ENCODE results near the gene FAM20B.

FAM20B gene

GRCh38 chr1:178993559-178993958, 32.1 kb upstream of the FAM20B start:
- no peak overlapping the region for H3K4me3 ChIP-seq (IDR thresholded peaks at IDR 0.05; ENCODE audit: insufficient read depth, low read depth, low read length)
- no peaks in the 10 kb centered on the region for H3K79me2 ChIP-seq (ENCODE audit: insufficient read depth, low read depth)
- no peak overlapping the region for H3K9ac ChIP-seq
- H3K27me3 ChIP-seq (ENCODE audit: insufficient read depth, low read depth): no peaks in the 10 kb centered on the region
- H2AFZ ChIP-seq (ENCODE audit: low read depth): no peak overlapping the region
- no peak overlapping the region for H3K27ac ChIP-seq
- no peaks in the 10 kb centered on the region for H3K36me3 ChIP-seq (ENCODE audit: insufficient read depth)
- no peak overlapping the region for H3K4me2 ChIP-seq
- H4K20me1 ChIP-seq (ENCODE audit: insufficient read depth): no peaks in the 10 kb centered on the region
- TF ChIP-seq, protein P1, sequence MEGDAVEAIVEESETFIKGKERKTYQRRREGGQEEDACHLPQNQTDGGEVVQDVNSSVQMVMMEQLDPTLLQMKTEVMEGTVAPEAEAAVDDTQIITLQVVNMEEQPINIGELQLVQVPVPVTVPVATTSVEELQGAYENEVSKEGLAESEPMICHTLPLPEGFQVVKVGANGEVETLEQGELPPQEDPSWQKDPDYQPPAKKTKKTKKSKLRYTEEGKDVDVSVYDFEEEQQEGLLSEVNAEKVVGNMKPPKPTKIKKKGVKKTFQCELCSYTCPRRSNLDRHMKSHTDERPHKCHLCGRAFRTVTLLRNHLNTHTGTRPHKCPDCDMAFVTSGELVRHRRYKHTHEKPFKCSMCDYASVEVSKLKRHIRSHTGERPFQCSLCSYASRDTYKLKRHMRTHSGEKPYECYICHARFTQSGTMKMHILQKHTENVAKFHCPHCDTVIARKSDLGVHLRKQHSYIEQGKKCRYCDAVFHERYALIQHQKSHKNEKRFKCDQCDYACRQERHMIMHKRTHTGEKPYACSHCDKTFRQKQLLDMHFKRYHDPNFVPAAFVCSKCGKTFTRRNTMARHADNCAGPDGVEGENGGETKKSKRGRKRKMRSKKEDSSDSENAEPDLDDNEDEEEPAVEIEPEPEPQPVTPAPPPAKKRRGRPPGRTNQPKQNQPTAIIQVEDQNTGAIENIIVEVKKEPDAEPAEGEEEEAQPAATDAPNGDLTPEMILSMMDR (conservative IDR thresholded peaks at IDR 0.05; ENCODE audit: low read depth, low read length): no peak
- peaks cover 4% of the 10 kb centered on the region for H3K4me1 ChIP-seq (ENCODE audit: low read depth, poor library complexity, severe bottlenecking)

GRCh38 chr1:178997428-178997827, 28.3 kb upstream of the FAM20B start:
- TF ChIP-seq, protein P1 (conservative IDR thresholded peaks at IDR 0.05; ENCODE audit: low read depth, low read length): no peak
- H3K79me2 ChIP-seq (ENCODE audit: insufficient read depth, low read depth): no peaks in the 10 kb centered on the region
- no peak overlapping the region for H3K4me2 ChIP-seq
- no peak overlapping the region for H2AFZ ChIP-seq (ENCODE audit: low read depth)
- H3K4me3 ChIP-seq (IDR thresholded peaks at IDR 0.05; ENCODE audit: insufficient read depth, low read depth, low read length): no peak overlapping the region
- H3K27ac ChIP-seq: no peak overlapping the region
- no peaks in the 10 kb centered on the region for H3K27me3 ChIP-seq (ENCODE audit: insufficient read depth, low read depth)
- H3K9ac ChIP-seq: no peak overlapping the region
- no peaks in the 10 kb centered on the region for H4K20me1 ChIP-seq (ENCODE audit: insufficient read depth)
- H3K36me3 ChIP-seq (ENCODE audit: insufficient read depth): no peaks in the 10 kb centered on the region
- H3K4me1 ChIP-seq (ENCODE audit: low read depth, poor library complexity, severe bottlenecking): peaks cover 22% of the 10 kb centered on the region

DNA sequence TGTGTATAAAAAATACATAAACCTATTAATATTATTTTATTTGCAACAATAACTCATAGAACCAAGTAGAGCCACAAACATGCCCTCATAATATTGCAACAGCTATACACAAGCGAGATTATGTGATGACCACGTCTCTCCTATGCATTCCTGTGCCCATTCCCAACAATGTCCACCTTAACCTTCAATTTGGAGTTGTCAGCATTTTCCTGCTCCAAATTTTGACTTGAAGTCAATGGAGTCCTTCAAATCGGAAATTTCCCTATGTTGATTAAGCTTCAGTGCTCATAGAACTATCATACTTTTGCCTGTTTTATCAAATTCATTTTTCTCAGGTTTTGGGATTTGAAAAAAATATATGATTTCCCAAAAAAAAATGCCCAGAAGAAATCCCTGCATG, 27.4 kb upstream of the FAM20B start:
- TF ChIP-seq, protein P1 (conservative IDR thresholded peaks at IDR 0.05; ENCODE audit: low read depth, low read length): no peak
- Histone ChIP-seq H3K9ac (no peak overlapping the region), H3K4me1 (ENCODE audit: low read depth, poor library complexity, severe bottlenecking) (peaks cover 29% of the 10 kb centered on the region), H3K27ac (no peak overlapping the region), H3K79me2 (ENCODE audit: insufficient read depth, low read depth) (no peaks in the 10 kb centered on the region), H2AFZ (ENCODE audit: low read depth) (no peak overlapping the region), H4K20me1 (ENCODE audit: insufficient read depth) (no peaks in the 10 kb centered on the region), H3K4me2 (no peak overlapping the region), H3K4me3 (IDR thresholded peaks at IDR 0.05; ENCODE audit: insufficient read depth, low read depth, low read length) (no peak overlapping the region), H3K36me3 (ENCODE audit: insufficient read depth) (no peaks in the 10 kb centered on the region), H3K27me3 (ENCODE audit: insufficient read depth, low read depth) (no peaks in the 10 kb centered on the region)

- H3K4me3 ChIP-seq (IDR thresholded peaks at IDR 0.05; ENCODE audit: insufficient read depth, low read depth, low read length): no peak overlapping the region
- H3K36me3 ChIP-seq (ENCODE audit: insufficient read depth): no peaks in the 10 kb centered on the region
- no peak overlapping the region for H3K27ac ChIP-seq
- no peak overlapping the region for H2AFZ ChIP-seq (ENCODE audit: low read depth)
- H3K4me2 ChIP-seq: no peak overlapping the region
- H3K27me3 ChIP-seq (ENCODE audit: insufficient read depth, low read depth): no peaks in the 10 kb centered on the region
- no peaks in the 10 kb centered on the region for H3K79me2 ChIP-seq (ENCODE audit: insufficient read depth, low read depth)
- H4K20me1 ChIP-seq (ENCODE audit: insufficient read depth): no peaks in the 10 kb centered on the region
- TF ChIP-seq, protein P1 (conservative IDR thresholded peaks at IDR 0.05; ENCODE audit: low read depth, low read length): no peak
- H3K4me1 ChIP-seq (ENCODE audit: low read depth, poor library complexity, severe bottlenecking): peaks cover 29% of the 10 kb centered on the region
- no peak overlapping the region for H3K9ac ChIP-seq
These were observed 26.6 kb upstream of the FAM20B start for GRCh38 chr1:178999061-178999460.
